ENCODE data around the gene CABS1.

Gene CABS1

GRCh38 chr4:70334681-70335080 is at the start of gene CABS1:
CABS1 (plus strand) TSS chr4:70334981; CDS start chr4:70335040, 59 bp downstream.
- DNase-seq, result no peak

- no peak for DNase-seq
These were observed 46.1 kb upstream of the CABS1 start for GRCh38 chr4:70288651-70289050.

GRCh38 chr4:70291341-70291740 is 43.4 kb upstream of the CABS1 start:
- no peak for DNase-seq

- DNase-seq, result no peak
These were observed 37.2 kb upstream of the CABS1 start for GRCh38 chr4:70297576-70297975.

GRCh38 chr4:70298051-70298450 is 36.7 kb upstream of the CABS1 start:
- DNase-seq, result no peak

- DNase-seq, result no peak
These were observed 35.1 kb upstream of the CABS1 start for GRCh38 chr4:70299643-70300042.

- DNase-seq, result no peak
These were observed 34.6 kb upstream of the CABS1 start for GRCh38 chr4:70300215-70300614.

GRCh38 chr4:70303090-70303489 is 31.7 kb upstream of the CABS1 start:
- no peak for DNase-seq

- no peak for DNase-seq
These were observed 29.2 kb upstream of the CABS1 start for GRCh38 chr4:70305601-70306000.

GRCh38 chr4:70306076-70306475 is 28.7 kb upstream of the CABS1 start:
- no peak for DNase-seq

GRCh38 chr4:70313736-70314135 is 21.0 kb upstream of the CABS1 start:
- no peak for DNase-seq

GRCh38 chr4:70315928-70316327 is 18.9 kb upstream of the CABS1 start:
- DNase-seq, result no peak

- DNase-seq, result no peak
These were observed 8.7 kb upstream of the CABS1 start for GRCh38 chr4:70326052-70326451.

- no peak for DNase-seq
These were observed 1.3 kb downstream of the CABS1 start for GRCh38 chr4:70336043-70336442.

GRCh38 chr4:70337886-70338420 is 3.2 kb downstream of the CABS1 start:
- DNase-seq, result no peak

GRCh38 chr4:70356185-70356584 is 21.4 kb downstream of the CABS1 start:
- no peak for DNase-seq

- no peak for DNase-seq
These were observed 24.4 kb downstream of the CABS1 start for GRCh38 chr4:70359115-70359661.

- no peak for DNase-seq
These were observed 25.7 kb downstream of the CABS1 start, which contains the start of gene SMR3A for GRCh38 chr4:70360460-70360859. SMR3A (plus strand) TSS chr4:70360760; CDS start chr4:70362116, 1,356 bp downstream.

- DNase-seq, result no peak
These were observed 29.2 kb downstream of the CABS1 start for GRCh38 chr4:70364002-70364401.

GRCh38 chr4:70365479-70365878 is 30.7 kb downstream of the CABS1 start:
- DNase-seq, result no peak

- no peak for DNase-seq
These were observed 33.0 kb downstream of the CABS1 start for GRCh38 chr4:70367813-70368212.

- no peak for DNase-seq
These were observed 37.2 kb downstream of the CABS1 start for GRCh38 chr4:70371987-70372386.

GRCh38 chr4:70372760-70373159 is 38.0 kb downstream of the CABS1 start:
- no peak for DNase-seq

GRCh38 chr4:70380578-70380977 is 45.8 kb downstream of the CABS1 start:
- no peak for DNase-seq

GRCh38 chr4:70382691-70383181 is 48.0 kb downstream of the CABS1 start, which contains the start of gene SMR3B:
SMR3B (plus strand) TSS chr4:70383131; CDS start chr4:70384511, 1,380 bp downstream.
- DNase-seq, result no peak
